Measurements from ENCODE around the gene RNU1-4.
"Not testable (repeated sequence)": the region's sequence is repeated elsewhere in the genome, so short reads cannot be mapped to it uniquely, and the experiment has no call there.

GRCh38 chr1:16787711-16788110, 47.4 kb downstream of the RNU1-4 start:
- not testable (repeated sequence) for TF ChIP-seq CTCF, POLR2A (IDR thresholded peaks at IDR 0.05)
